ENCODE data around the gene ZBTB43. TPM values are rescaled to one million over a fixed set of nuclear protein-coding genes. Genes with fewer than 3 reads are reported as not detected.

ZBTB43 gene
- total and polyA plus RNA-seq, 12 donors: 4.5 to 26.7 (median 12.3) TPM

DNA sequence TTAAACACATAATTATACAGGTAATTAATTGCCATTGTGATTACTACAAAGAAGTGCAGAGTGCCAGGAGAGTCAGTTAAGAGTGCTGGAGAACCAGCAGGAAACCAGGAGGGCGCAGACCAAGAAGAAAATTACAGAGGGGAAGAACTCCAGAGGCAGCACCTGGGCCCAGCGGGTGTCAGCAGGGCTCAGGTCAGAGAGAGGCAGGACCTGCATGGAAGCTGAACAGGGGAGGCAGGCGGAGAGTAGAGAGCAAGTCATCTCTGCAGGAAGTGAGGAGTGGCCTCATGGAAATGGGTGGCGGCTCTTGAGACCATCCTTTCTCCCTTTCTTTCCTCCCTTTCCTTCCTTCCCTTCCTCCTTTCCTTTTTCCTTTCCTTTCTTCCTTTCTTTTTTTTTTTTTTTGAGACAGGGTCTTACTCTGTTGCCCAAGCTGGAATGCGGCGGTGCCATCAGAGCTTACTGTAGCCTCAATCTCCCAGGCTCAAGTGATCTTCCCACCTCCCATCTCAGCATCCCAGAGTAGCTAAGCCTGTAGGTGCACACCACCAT lies 51.6 kb downstream of the ZBTB43 start:
- Histone ChIP-seq H3K27me3 (no peaks in the 10 kb centered on the region), H3K27ac (no peak overlapping the region), H3K4me1 (replicated peaks in 1 of 2) (peaks cover 2 to 10% of the 10 kb centered on the region in 2 donors), H3K36me3 (replicated peaks in 1 of 2) (no peaks in the 10 kb centered on the region), H3K9me3 (replicated peaks in 1 of 3) (no peaks in the 10 kb centered on the region), H3K4me3 (no peak overlapping the region)
- DNase-seq: no peak
- intact Hi-C loops (cut with DNase I): no loop called here
- TF ChIP-seq, protein P1, sequence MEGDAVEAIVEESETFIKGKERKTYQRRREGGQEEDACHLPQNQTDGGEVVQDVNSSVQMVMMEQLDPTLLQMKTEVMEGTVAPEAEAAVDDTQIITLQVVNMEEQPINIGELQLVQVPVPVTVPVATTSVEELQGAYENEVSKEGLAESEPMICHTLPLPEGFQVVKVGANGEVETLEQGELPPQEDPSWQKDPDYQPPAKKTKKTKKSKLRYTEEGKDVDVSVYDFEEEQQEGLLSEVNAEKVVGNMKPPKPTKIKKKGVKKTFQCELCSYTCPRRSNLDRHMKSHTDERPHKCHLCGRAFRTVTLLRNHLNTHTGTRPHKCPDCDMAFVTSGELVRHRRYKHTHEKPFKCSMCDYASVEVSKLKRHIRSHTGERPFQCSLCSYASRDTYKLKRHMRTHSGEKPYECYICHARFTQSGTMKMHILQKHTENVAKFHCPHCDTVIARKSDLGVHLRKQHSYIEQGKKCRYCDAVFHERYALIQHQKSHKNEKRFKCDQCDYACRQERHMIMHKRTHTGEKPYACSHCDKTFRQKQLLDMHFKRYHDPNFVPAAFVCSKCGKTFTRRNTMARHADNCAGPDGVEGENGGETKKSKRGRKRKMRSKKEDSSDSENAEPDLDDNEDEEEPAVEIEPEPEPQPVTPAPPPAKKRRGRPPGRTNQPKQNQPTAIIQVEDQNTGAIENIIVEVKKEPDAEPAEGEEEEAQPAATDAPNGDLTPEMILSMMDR (IDR thresholded peaks at IDR 0.05): no peak
- no peak for TF ChIP-seq POLR2A (IDR thresholded peaks at IDR 0.05)
- 83 to 92% (median 86%) methylated on average over 6 of the region's 6 CpGs for WGBS, 4 donors

DNA sequence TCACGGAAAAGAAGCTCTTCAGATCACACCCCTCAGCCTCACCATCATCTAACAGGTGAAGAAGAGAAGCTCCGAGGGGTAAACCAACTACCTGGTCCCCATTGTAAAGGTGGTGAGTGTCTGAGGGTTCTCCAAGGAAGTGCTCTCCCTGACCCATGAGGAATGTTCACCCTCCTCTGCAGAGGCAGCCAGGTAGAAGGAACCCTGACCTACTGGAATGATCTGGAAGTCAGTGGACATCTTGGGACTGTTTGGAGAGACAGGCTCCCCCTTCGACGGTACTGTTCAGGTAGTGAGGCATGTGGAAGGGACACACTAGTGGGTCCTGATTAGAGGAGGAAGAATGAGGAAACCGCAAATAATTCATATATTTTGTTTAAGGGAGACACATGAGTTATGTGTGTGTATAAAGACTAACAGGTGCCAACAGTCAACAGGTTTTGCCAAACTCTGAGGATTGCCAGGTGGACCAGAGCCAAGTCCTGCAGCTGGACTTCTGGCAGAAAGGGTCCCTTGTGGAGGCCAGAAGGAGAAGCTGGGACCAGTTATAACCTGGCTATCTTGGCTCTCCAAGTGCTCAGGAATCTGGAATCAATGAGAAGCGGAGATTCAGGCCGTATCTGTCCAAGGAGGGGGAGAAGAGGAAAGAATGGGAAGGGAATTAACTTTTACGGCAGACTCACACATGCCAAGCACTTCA lies 52.6 kb downstream of the ZBTB43 start:
- 67 to 77% (median 76%) methylated on average over 8 of the region's 8 CpGs for WGBS, 4 donors
- intact Hi-C loops (cut with DNase I): no loop called here
- Histone ChIP-seq H3K27ac (no peak overlapping the region), H3K4me3 (no peak overlapping the region), H3K9me3 (replicated peaks in 1 of 3) (no peaks in the 10 kb centered on the region), H3K27me3 (no peaks in the 10 kb centered on the region), H3K4me1 (replicated peaks in 1 of 2) (peaks cover 6 to 21% of the 10 kb centered on the region in 2 donors), H3K36me3 (replicated peaks in 1 of 2) (no peaks in the 10 kb centered on the region)
- TF ChIP-seq, protein P1 (IDR thresholded peaks at IDR 0.05): no peak
- no peak for TF ChIP-seq POLR2A (IDR thresholded peaks at IDR 0.05)
- DNase-seq: no peak

DNA sequence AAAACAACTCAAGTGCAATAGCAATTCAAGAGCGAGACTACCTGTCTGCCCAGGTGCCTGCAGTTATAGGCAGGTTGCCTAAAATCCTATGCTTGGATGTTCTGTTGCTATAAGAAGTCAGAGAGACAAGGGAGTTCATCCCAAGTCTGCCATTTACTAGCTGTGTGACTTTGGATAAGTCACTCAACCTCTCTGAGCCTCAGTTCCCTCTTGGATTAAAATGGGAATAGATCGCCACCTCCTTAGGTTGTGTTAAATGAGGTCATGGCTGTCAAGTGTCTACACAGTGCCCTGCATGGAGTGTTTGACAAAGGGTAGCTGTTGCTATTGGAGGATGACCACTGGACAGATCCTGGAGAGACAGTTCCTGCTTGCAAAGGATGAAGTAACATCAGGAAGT lies 54.3 kb downstream of the ZBTB43 start:
- DNase-seq: no peak
- 84 to 94% (median 85%) methylated on average over 2 of the region's 2 CpGs for WGBS, 4 donors
- Histone ChIP-seq H3K36me3 (replicated peaks in 1 of 2) (no peaks in the 10 kb centered on the region), H3K4me1 (replicated peaks in 1 of 2) (peaks cover 6 to 38% of the 10 kb centered on the region in 2 donors), H3K9me3 (replicated peaks in 1 of 3) (no peaks in the 10 kb centered on the region), H3K4me3 (no peak overlapping the region), H3K27me3 (no peaks in the 10 kb centered on the region), H3K27ac (no peak overlapping the region)
- TF ChIP-seq, protein P1 (IDR thresholded peaks at IDR 0.05): no peak
- TF ChIP-seq POLR2A (IDR thresholded peaks at IDR 0.05): no peak
- intact Hi-C loops (cut with DNase I): no loop called here

- no peaks in the 10 kb centered on the region for H3K9me3 ChIP-seq (replicated peaks in 1 of 3)
- 0 to 1% (median 1%) methylated on average over 3 to 66 of the region's 67 CpGs for WGBS, 4 donors
- H3K4me1 ChIP-seq (replicated peaks in 1 of 2): peaks cover 6 to 46% of the 10 kb centered on the region in 2 donors
- no peaks in the 10 kb centered on the region for H3K27me3 ChIP-seq
- H3K27ac ChIP-seq: peak within 1 kb of the TSS; percentile 76 to 96 (median 93)
- peak within 1 kb of the TSS; percentile 71 to 85 (median 82) for H3K4me3 ChIP-seq
- DNase-seq: peak; percentile 41 to 78 (median 60)
- intact Hi-C loops (cut with DNase I): no loop called here
- H3K36me3 ChIP-seq (replicated peaks in 1 of 2): peaks cover 0 to 9% of the 10 kb centered on the region in 2 donors
- TF ChIP-seq, protein P1 (IDR thresholded peaks at IDR 0.05): peak; percentile 90 to 100 (median 98)
- TF ChIP-seq POLR2A (IDR thresholded peaks at IDR 0.05): peak in 1 of 2 donors; percentile 38
Observed at GRCh38 chr9:126860077-126860756, 55.4 kb downstream of the ZBTB43 start, which contains the start of gene ZBTB34. Gene ZBTB34, plus strand, starts transcription at chr9:126860639. Its CDS starts 18,761 bp downstream, at chr9:126879400.

Data from adrenal gland (tissue), 12 donors.